OCI-LY7 (cell line): ENCODE data around the gene TLE6. TPM values are rescaled to one million over a fixed set of nuclear protein-coding genes. Genes with fewer than 3 reads are reported as not detected.
A peak's percentile ranks its signal among the peaks of the same experiment; 100 is the strongest.

Experiments used
- BruUV-seq: library from RNA; stranded (reverse); fragments of 400-500 nt; replicated peaks from 2 replicates; lab custom pipeline; 2021; lab: Mats Ljungman, UMichigan
- CTCF ChIA-PET: fragments of 300-600 bp; sonication (Branson Sonifier 250); formaldehyde crosslinking; loops from one replicate; lab custom pipeline; 2022; ENCODE audit warnings: antibody characterized with exemption; ENCODE audit not compliant: unreplicated experiment; lab: Charles Lee
- POLR2A ChIA-PET: fragments of 300-600 bp; sonication (Branson Sonifier 250); formaldehyde crosslinking; loops from one replicate; lab custom pipeline; 2022; ENCODE audit warnings: antibody characterized with exemption; lab: Charles Lee
- DNase-seq: peaks from one replicate; pipeline ENCODE4 v3.0.0-alpha.2; 2015; ENCODE audit warnings: low spot score
- H2AFZ ChIP-seq: fragments of 200-600 bp; sonication (generic), shearing (Covaris generic); 2 replicates; pipeline ENCODE4 v1.6.1; 2014; ENCODE audit warnings: mild to moderate bottlenecking, antibody characterized with exemption, low read length, moderate library complexity
- H3K27ac ChIP-seq: fragments of 200-600 bp; sonication (generic); 2 replicates; pipeline ENCODE4 v1.5.1; 2014; ENCODE audit warnings: mixed run types, low read depth, mild to moderate bottlenecking, moderate library complexity, low read length, inconsistent platforms; ENCODE audit not compliant: poor library complexity, severe bottlenecking
- H3K36me3 ChIP-seq: fragments of 200-600 bp; sonication (generic); 2 replicates; pipeline ENCODE4 v1.6.1; 2014; ENCODE audit warnings: mild to moderate bottlenecking, antibody characterized with exemption, low read length, moderate library complexity, mixed read lengths; ENCODE audit not compliant: insufficient read depth
- H3K4me1 ChIP-seq: fragments of 200-600 bp; sonication (generic); 2 replicates; pipeline ENCODE4 v1.5.1; 2014; ENCODE audit warnings: mild to moderate bottlenecking, low read length; ENCODE audit not compliant: insufficient read depth, poor library complexity, severe bottlenecking
- H3K4me2 ChIP-seq: fragments of 200-600 bp; sonication (generic); 2 replicates; pipeline ENCODE4 v1.6.1; 2014; ENCODE audit warnings: mild to moderate bottlenecking, low read length
- H3K4me3 ChIP-seq: fragments of 200-600 bp; sonication (generic); 2 replicates; pipeline ENCODE4 v1.5.1; 2014; ENCODE audit warnings: mild to moderate bottlenecking, low read depth, low read length; ENCODE audit not compliant: poor library complexity, severe bottlenecking
- H3K79me2 ChIP-seq: fragments of 200-600 bp; sonication (generic); 2 replicates; pipeline ENCODE4 v1.6.1; 2016; ENCODE audit warnings: low read depth, mild to moderate bottlenecking, low read length, moderate library complexity, mixed read lengths; ENCODE audit not compliant: insufficient read depth
- H3K9me2 ChIP-seq: fragments of 200-600 bp; sonication (generic); 2 replicates; pipeline ENCODE4 v1.6.1; 2016; ENCODE audit warnings: mild to moderate bottlenecking, low read length, mixed read lengths; ENCODE audit not compliant: insufficient read depth
- H3K9me3 ChIP-seq: fragments of 200-600 bp; sonication (generic); 2 replicates; pipeline ENCODE4 v1.6.1; 2014; ENCODE audit warnings: mild to moderate bottlenecking, mixed run types, low read length, mixed read lengths
- H4K20me1 ChIP-seq: fragments of 200-600 bp; sonication (generic); 2 replicates; pipeline ENCODE4 v1.6.1; 2014; ENCODE audit warnings: mild to moderate bottlenecking, antibody characterized with exemption, low read length, moderate library complexity, mixed read lengths; ENCODE audit not compliant: insufficient read depth
- CTCF ChIP-seq: fragments of 200-600 bp; sonication (generic); conservative IDR thresholded peaks from 2 replicates; pipeline ENCODE4 v1.5.1; 2014; ENCODE audit warnings: mild to moderate bottlenecking, antibody characterized with exemption, low read length, moderate library complexity, mixed read lengths
- EZH2phosphoT487 ChIP-seq: fragments of 200-600 bp; sonication (generic); IDR thresholded peaks from 2 replicates; pipeline ENCODE4 v1.6.1; 2018; ENCODE audit warnings: low read depth, borderline replicate concordance, mild to moderate bottlenecking, mixed run types, antibody characterized with exemption, low read length, moderate library complexity, mixed read lengths
- intact Hi-C: fragments of 100-400 bp; cut with micrococcal nuclease; formaldehyde crosslinking; loops from one replicate; pipeline ENCODE4 v1.10.0; 2022; ENCODE audit not compliant: unreplicated experiment
- total RNA-seq, 2 experiments: library from RNA; depleted of rRNA in 1 of 2; stranded (reverse); fragments of >200 nt in 1 of 2; shearing (Covaris generic) in 1 of 2; gene quantifications; 2 replicates each; pipeline ENCODE4 v1.2.3, GENCODE V29; 2014 to 2022

TLE6 gene
- total RNA-seq, 2 experiments from 2014 or later: 15.9 to 21.5 TPM

DNA sequence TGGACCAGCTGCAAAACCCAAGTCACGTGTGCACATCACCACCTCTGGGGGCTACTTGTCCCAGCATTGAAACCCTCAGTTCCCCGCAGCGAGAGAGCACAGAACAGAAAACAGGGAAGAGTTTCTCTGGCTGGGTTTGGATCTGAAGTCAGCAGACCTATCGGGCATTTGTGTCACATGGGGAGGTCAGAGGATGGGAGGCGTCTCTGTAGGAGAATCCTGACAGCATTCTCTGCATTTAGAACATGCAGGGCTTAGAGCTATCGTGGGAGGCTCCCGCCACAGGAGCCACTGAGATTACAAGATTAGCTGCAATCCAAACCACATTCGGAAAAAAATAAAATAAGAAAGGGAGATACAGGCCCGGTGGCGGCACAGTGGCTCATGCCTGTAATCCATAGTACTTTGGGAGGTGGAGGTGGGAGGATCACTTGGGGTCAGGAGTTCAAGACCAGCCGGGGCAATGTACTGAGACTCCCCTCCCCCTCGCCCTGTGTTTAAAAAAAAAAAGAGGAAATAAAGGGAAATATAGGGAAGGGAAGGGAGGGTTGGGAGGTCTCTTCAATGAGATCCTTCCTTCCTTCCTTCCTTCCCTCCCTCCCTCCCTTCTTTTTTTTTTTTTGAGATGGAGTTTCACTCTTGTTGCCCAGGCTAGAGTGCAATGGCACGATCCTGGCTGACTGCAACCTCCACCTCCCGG lies 2.9 kb upstream of the TLE6 start:
- Histone ChIP-seq H3K4me3 (peak overlapping the region; percentile 4), H3K4me2 (peak overlapping the region; percentile 44), H3K36me3 (no peaks in the 10 kb centered on the region), H3K79me2 (no peaks in the 10 kb centered on the region), H3K9me3 (no peaks in the 10 kb centered on the region), H3K27ac (no peak overlapping the region), H2AFZ (peak overlapping the region; percentile 48; the same call in 1 of the 2 replicates), H4K20me1 (no peaks in the 10 kb centered on the region), H3K4me1 (peaks cover 66% of the 10 kb centered on the region), H3K9me2 (no peaks in the 10 kb centered on the region)
- no peak for DNase-seq
- TF ChIP-seq EZH2phosphoT487 (no peak), CTCF (no peak)
- no TSS peak for BruUV-seq
- POLR2A ChIA-PET: interaction anchor here (0.5 to 3.8 kb wide), 4 partner anchors 61 to 499 kb away, joined by 3 to 12 read pairs (median 6); partner anchors contain the start of gene GADD45B
- CTCF ChIA-PET: no interaction called here
- intact Hi-C loops: no loop called here

GRCh38 chr19:2976609-2977000 lies 759 bp upstream of the TLE6 start:
- ChIA-PET CTCF (interaction anchor here (0.6 to 1.0 kb wide), 2 partner anchors 26 to 164 kb away, joined by 3 to 7 read pairs; no protein-coding TSS in a partner anchor), POLR2A (interaction anchor here (1.1 to 3.8 kb wide), 5 partner anchors 9 to 191 kb away, joined by 3 to 12 read pairs (median 5); partner anchors contain the start of gene THOP1)
- Histone ChIP-seq H3K4me3 (peak overlapping the region; percentile 73), H3K36me3 (no peaks in the 10 kb centered on the region), H2AFZ (peak overlapping the region; percentile 38; the same call in 1 of the 2 replicates), H3K4me2 (peak overlapping the region; percentile 94), H3K4me1 (peaks cover 44% of the 10 kb centered on the region), H3K27ac (peak overlapping the region; percentile 38), H3K79me2 (no peaks in the 10 kb centered on the region), H3K9me2 (no peaks in the 10 kb centered on the region), H4K20me1 (no peaks in the 10 kb centered on the region), H3K9me3 (no peaks in the 10 kb centered on the region)
- TF ChIP-seq EZH2phosphoT487 (no peak), CTCF (no peak)
- intact Hi-C loops: no loop called here
- BruUV-seq: no TSS peak
- DNase-seq: no peak

DNA sequence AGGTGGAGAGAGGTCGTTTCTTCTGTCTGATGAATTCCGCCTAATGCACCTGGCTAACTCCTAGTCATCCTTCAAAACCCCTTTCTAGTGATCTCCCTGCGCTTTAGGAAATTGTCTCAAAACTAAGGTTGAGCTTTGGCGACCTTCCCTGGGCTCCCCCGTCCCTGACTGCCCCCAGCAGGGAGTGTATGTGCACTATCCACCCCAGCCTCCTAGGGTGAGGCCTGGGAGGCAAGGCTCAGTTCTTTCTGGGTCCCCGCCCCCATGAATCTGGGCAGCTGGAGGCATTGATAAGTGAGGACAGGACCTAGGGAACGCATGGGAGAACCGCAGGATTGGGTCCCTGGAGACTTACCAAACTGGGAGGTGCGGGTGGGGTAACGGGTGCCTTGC lies 378 bp downstream of the TLE6 start:
- POLR2A ChIA-PET: interaction anchor here (1.1 to 3.8 kb wide), 4 partner anchors 15 to 192 kb away, joined by 3 to 12 read pairs (median 4); partner anchors contain the start of gene THOP1

More for the DNA sequence above, 378 bp downstream of the TLE6 start:
- Histone ChIP-seq H3K9me2 (no peaks in the 10 kb centered on the region), H3K9me3 (no peaks in the 10 kb centered on the region), H3K4me3 (peak overlapping the region; percentile 65), H4K20me1 (no peaks in the 10 kb centered on the region), H3K79me2 (no peaks in the 10 kb centered on the region), H3K4me2 (peak overlapping the region; percentile 75), H3K4me1 (peaks cover 38% of the 10 kb centered on the region), H3K27ac (peak overlapping the region; percentile 24), H2AFZ (no peak overlapping the region; the same call in 1 of the 2 replicates), H3K36me3 (no peaks in the 10 kb centered on the region)
- intact Hi-C loops: loop anchor here (1.0 kb wide), 1 partner anchor 58 kb away; no protein-coding TSS in a partner anchor
- CTCF ChIA-PET: interaction anchor here (0.6 to 1.1 kb wide), 3 partner anchors 27 to 103 kb away, joined by 3 to 7 read pairs (median 3); no protein-coding TSS in a partner anchor
- no TSS peak for BruUV-seq
- peak; percentile 45 for DNase-seq
- 0 out of 2 replicates have a peak, but pooled peaks have one; percentile 35 for TF ChIP-seq CTCF
- no peak for TF ChIP-seq EZH2phosphoT487
